KG1 (cell line): Measurements from ENCODE around the gene ATCAY.
"Not testable (repeated sequence)": the region's sequence is repeated elsewhere in the genome, so short reads cannot be mapped to it uniquely, and the experiment has no call there.

Source experiments
- DNase-seq: peaks from one replicate; lab custom pipeline; 2025; lab: John Stamatoyannopoulos, UW

ATCAY gene

DNA sequence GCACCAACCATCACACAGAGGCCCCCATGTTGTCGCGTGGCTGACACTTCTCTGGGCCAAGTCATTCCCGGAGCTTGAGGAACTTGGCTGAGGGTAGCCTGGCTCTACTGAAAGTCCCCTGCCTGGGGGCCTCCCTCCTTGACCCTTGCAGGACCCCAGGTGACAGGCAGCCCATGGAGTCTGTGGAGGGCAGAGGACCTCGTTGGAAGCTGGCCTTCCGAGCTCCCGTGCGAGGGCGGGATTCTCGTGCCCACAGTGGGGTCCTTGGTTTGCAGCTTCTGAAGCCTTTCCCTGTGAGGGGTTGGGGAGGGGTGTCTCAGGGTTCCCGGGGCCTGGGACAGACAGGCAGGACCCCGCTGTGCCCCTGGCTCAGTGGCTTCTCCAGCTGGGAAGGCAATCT lies 68.8 kb downstream of the ATCAY start:
- DNase-seq = no peak

DNA sequence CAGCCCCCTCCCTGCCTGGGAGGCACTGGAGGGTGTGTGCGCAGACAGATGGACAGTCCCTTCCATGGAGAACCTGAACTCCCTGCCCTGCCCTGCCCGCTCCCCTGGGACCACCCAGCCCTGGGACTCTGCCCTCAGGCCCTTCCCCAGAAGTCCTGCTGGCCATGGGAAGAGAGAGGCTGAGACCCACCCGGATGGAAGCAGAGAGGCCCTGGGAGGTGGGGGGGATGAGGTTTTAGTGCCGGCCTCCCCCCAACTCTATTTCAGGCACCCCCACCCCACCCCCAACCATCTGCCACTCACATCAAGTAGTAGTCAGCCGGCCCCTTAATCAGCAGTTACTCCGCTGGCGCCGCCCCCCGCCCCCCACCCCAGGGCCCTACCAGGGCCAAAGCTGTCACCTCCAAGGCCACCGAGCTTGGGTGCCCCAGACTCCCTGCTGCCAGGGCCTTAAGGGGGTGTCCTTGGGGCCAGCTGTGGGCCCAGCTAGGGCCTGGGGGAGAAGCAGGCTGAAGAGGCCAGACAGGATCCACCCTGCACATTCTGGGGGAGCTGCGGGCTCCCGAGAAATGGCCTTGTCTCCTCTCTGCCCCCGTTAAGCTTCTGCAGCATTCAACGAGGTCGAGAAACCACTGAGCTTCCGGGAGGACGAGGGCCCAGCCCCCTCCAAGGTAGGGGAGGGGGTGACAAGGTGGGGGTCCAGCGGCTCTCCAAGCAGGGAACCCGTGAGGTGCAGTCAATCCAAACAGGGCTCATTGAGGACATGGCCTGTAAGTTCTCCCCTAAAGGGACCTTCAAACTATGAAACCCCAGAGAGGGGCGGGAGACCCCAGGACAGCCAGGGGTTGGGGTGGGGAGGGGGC lies 69.7 kb downstream of the ATCAY start:
- DNase-seq = no peak

DNA sequence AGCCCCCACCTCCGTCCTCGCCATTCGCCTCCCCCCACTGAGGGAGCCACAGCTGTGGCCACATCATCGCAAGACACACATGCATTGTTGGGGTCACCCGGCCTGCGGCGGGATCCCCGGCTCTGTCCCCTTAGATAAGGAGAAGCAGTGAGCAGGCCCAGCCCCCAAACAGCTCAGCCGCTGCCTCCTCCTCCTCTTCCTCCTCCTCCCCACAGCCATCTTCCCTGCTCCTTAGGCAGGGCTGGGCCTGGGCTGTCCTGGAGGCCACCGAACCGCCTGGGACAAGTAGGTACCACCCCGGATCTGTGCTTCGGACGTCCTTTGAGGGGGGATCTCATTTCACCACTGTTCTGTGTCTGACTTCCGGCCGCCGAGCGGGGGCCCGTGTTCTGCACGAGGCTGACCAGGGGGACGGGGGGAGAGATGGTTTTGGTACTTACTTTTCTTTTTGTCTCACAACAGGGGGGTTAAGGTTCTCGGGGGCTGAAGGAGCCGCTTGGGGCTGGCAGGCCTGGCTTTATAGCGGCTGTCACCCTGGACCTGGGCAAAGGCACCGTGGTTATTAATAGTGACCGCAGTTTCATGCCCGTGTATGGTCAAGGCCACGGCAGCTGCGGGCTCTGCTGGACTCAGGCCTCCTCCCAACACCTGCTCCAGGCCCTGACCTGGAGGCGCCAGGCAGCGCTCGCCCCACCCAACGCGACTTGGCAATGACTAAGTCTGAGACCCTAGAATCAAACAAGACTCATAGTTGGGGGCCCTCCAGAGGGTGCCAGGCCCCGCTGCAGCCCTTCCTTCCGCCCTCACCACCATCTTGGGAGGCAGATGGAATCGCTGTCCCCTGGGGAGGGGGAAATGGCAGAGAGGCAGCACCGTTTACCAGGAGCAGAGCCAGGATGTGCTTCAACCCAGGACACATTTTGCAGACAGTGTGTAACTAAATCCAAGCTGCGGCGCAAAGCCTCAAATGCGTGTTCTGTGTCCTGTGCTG lies 70.7 kb downstream of the ATCAY start:
- no peak for DNase-seq

DNA sequence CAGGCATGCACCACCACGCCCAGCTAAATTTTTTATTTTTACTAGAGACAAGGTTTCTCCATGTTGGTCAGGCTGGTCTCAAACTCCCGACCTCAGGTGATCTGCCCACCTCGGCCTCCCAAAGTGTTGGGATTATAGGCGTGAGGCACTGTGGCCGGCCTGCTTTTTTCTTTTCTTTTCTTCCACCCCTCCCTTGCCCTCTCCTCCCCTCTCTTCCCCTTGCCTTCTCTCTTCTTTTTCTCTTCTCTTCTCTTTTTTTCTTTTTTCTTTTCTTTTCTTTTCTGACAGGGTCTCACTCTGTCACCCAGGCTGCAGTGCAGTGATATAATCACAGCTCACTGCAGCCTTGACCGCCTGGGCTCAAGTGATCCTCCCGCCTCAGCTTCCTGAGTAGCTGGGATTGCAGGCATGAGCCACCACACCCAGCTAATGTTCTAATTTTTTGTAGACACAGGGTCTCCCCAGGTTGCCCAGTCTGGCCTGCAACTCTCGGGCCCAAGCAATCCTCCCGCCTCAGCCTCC lies 72.3 kb downstream of the ATCAY start:
- DNase-seq = not testable (repeated sequence)

- DNase-seq = no peak
These were observed 73.6 kb downstream of the ATCAY start for GRCh38 chr19:3954107-3954506.

GRCh38 chr19:3955276-3955675 lies 74.8 kb downstream of the ATCAY start:
- DNase-seq = not testable (repeated sequence)

GRCh38 chr19:3955688-3956087 lies 75.2 kb downstream of the ATCAY start:
- DNase-seq = no peak

DNA sequence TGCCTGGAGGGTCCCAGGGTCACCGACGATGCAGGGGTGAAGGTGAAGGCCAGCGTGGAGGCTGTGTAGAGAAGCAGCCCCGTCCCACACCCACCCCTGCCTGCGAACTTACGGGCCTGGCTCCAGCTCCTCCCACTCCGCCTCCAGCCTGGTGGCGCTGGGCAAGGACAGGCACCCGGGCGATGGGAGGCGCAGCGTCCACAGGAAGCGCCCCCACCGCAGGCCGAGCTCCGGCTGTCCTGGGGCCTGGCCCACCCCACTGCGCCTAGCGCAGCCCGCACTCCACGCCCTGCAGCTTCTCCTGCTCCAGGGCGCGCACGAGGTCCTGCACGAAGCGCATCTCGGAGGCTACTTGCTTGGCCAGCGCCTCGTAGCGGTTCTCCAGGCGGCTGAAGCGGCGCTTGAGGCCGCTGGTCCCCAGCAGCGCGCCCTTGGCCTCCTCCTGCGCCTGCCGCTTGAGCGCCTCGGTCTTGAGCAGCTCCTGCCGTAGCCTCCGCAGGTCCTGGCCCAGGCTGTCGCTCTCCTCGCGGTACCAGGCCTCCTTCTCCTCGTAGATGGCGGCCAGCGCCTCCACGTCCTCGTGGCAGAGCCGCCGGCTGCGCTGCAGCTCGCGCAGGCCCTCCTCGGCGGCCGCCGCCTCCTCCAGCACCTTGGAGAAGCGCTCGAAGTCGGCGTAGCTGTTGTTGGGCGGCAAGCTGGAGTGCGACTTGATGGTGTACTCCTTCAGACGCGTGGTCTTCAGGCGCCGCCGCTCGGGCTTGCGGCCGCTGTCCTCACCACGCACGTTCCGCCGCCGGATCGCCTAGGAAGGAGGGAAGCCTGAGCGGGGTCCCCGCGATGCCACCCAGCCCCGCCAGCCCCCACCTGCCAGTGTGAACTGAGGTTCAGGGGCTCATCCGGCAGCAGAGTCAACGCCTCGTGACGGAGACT lies 78.6 kb downstream of the ATCAY start:
- DNase-seq = no peak

DNA sequence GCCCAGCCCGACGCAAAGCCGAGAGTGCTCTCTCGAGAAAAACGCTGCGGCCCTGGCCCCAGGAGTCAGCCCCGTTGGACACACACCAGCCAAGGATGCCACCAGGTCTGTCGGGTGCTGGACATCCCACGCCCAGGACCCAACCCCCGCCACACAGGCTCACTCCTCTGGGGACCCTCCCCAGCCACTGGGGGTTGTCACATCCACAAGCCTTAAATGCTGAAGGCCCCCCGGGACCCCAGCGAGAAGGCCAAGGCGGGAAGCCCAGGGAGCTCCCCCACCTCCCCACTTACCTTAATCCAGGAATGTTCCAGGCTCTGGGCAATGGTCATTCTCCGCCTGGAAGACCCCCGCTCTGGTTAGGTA lies 79.3 kb downstream of the ATCAY start:
- DNase-seq = no peak

DNA sequence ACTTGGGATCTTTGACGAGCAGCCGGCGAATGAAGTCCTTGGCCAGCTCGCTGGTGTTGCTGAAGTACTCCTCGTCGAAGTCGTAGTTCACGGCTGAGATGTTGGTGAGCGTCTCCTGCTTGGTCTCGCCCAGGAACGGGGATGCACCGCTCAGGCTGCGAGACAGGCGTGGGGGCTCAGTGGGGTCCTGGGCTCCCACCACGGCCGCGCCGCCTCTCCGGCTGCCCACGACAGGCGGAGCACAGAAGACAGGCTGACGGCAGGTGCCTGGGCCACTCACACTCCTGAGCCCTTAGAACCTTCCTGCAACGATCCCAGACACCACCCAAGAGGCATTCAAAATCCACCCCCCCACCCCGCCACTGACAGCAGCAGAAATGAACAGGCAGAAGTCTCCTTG lies 80.5 kb downstream of the ATCAY start:
- DNase-seq = no peak

DNA sequence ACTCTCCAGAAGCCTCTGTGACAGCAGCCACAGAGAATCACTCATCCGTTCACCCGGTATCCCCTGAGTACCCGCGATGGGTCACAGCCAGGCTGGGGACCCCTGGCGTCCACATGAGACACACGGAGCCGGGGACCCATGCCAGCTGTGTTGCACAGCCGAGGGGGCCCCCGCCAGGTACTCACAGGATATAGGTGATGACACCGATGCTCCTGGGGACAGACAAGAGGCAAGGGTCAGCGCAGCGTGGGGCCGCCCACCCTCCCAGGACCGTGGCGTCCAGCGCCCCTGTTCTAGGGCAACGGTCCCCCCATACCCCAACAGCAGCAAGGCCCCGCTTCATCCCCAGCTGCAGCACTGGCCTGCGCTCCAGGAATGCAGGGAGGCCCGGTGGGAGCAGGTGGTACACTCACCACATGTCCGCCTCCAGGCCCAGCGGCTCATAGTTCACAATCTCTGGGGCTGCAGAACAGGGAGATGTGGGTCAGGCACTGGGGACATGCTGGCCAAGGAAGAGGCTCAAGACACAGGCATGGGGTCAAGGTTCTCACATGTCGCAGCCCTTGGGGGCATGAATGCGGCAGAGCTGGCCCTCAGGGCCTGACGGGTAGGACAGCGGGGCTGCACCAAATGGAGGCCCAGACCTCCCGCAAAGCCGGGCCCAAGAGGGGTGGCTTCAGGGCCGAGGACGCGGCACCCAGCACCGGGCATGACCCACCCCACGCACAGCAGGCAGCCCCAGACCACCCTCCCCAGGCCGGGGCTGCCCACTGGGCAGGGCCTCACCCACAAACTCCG lies 83.2 kb downstream of the ATCAY start:
- DNase-seq = no peak

GRCh38 chr19:3964256-3965194 lies 84.0 kb downstream of the ATCAY start:
- DNase-seq = no peak

DNA sequence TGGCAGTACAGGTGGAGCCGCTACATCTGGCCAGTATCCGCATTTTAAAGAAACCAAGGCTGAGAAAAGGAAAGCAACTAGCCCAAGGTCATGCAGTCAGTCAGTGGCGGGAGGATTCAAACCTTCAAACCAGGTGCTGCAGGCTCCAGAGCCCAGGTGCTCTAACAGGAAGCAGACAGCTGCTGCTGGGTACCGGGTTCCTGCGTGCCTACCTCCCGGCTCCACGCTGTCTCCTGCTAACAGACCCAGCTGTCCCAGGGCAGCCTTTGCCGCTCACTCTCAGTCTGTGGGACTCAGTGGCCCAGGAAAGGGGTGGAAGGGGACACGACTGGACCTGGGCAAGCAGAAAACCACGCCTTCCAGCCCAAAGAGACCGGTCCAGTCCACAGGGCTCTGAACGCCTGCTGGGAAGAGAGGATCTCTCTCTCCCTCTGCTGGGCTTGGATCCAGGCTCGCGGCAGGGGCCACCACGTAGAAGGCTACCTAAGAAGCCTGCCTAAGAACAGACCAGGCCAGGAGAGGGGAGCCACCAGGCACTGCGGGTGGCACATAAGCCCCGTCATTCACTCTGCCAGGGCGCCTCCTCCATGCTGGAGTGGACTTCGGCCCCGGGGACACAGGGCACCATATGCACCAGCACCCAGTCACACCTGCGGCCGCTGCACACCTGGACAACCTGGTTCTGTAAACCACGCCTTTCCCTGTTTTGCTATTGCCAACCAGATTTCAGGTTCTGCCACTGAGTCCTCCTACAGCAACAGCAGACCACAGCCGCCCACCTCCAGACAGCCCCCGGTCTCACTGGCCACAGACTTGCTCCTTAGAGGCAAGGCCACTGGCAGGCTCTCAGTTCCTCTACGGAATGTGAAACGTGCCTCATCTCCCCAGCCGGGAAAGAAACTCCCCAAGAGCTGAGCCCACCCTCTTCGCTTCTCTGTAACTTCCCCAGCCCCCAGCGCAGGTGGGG lies 85.8 kb downstream of the ATCAY start:
- DNase-seq = no peak

DNA sequence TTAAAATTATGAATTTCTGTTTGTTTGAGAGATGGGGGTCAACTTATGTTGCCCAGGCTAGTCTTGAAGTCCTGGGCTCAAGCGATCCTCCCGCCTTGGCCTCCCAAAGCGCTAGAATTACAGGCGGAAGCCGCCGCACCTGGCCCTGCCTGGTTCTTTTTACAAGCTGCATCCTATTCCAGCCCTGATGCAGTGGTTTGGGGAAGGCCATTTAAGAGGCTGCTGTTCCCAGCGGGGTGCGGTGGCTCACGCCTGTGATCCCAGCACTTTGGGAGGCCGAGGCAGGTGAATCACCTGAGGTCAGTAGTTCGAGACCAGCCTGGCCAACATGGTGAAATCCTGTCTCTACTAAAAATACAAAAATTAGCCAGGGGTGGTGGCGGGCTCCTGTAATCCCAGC lies 87.5 kb downstream of the ATCAY start:
- DNase-seq = not testable (repeated sequence)

- no peak for DNase-seq
These were observed 88.3 kb downstream of the ATCAY start for GRCh38 chr19:3968556-3969434.

DNA sequence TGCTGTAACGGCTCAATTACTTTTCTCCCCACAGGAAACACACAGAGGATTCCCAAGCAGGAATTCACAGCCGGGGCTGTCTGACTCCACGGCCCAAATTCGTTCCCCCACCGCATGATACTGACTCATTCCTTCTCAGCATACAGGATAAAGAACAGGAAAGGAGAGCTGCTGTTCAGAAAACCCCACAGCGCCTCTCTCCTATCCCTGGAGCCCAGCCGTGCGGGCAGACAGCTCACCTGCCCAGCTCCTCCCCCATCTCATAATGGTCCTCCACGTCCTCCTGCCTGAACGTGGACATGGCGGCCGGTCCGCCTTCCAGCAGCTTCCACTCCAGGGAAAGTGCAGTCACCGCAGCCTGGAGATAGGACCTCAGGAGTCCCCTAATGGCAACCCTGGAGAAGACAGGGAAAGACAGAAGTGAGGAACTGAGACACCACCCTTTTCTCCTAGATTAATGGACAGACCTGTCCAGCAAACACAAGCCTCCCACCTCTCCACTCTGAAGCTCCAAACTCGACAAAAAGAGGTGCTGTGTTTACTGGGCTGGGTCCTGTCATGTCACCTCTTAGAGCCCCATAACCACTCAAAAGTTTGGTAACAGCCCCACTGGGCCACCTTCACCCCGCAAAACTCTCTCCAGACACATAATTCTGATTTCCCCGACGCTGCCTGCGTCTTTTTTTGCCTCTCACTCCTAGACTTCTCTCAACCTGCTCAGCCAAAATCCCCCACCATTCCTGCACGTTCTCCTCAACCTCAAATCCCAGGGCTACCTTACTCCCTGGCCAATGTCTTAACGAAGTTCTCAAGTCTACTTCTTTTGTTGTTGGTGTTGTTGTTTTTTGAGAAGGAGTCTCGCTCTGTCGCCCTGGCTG lies 89.2 kb downstream of the ATCAY start:
- no peak for DNase-seq
